Neuronal stem cell (in vitro differentiated cells): ENCODE results near the gene CNTNAP2.

Source experiments
- DNase-seq: peaks from one replicate; pipeline ENCODE4 v3.0.0-alpha.2; 2013; ENCODE audit warnings: low spot score
- H2AFZ ChIP-seq: one replicate; pipeline ENCODE4 v1.6.1; 2013; ENCODE audit warnings: mild to moderate bottlenecking, low read length, inconsistent platforms
- H2AK5ac ChIP-seq: 2 replicates; pipeline ENCODE4 v1.6.1; 2013; ENCODE audit warnings: low read depth, mild to moderate bottlenecking, inconsistent platforms, low read length, moderate library complexity, mixed read lengths
- H2BK120ac ChIP-seq: 2 replicates; pipeline ENCODE4 v1.6.1; 2013; ENCODE audit warnings: low read depth, mild to moderate bottlenecking, inconsistent platforms, low read length, moderate library complexity, mixed read lengths
- H2BK12ac ChIP-seq: one replicate; pipeline ENCODE4 v1.6.1; 2013; ENCODE audit warnings: low read length, inconsistent platforms
- H2BK15ac ChIP-seq: 2 replicates; pipeline ENCODE4 v1.6.1; 2013; ENCODE audit warnings: mild to moderate bottlenecking, low read length, inconsistent platforms, mixed read lengths
- H2BK5ac ChIP-seq: one replicate; pipeline ENCODE4 v1.6.1; 2013; ENCODE audit warnings: inconsistent platforms, mild to moderate bottlenecking, low read length, moderate library complexity
- H3K14ac ChIP-seq: one replicate; pipeline ENCODE4 v1.6.1; 2013; ENCODE audit warnings: low read length, inconsistent platforms
- H3K18ac ChIP-seq: 2 replicates; pipeline ENCODE4 v1.6.1; 2013; ENCODE audit warnings: low read length, inconsistent platforms
- H3K23ac ChIP-seq: 2 replicates; pipeline ENCODE4 v1.6.1; 2013; ENCODE audit warnings: low read depth, mild to moderate bottlenecking, mixed read lengths, low read length, inconsistent platforms; ENCODE audit not compliant: poor library complexity
- H3K27ac ChIP-seq: replicated peaks from 3 replicates; pipeline ENCODE4 v1.5.1; 2013; ENCODE audit warnings: low read length, inconsistent platforms
- H3K27me3 ChIP-seq, 3 experiments: 2 replicates each; pipeline ENCODE4 v1.6.1; 2013; ENCODE audit warnings: low read length in 3 of 3, mild to moderate bottlenecking in 2 of 3, inconsistent platforms in 1 of 3, low read depth in 1 of 3, mixed read lengths in 1 of 3, moderate library complexity in 1 of 3; ENCODE audit not compliant: control insufficient read depth in 3 of 3, insufficient read depth in 3 of 3
- H3K36me3 ChIP-seq, 2 donors: replicated peaks in 1 of 2; 2 replicates each; pipeline ENCODE4 v1.6.1; 2013; ENCODE audit warnings: low read length in 2 of 2; ENCODE audit not compliant: control insufficient read depth in 2 of 2, insufficient read depth in 2 of 2
- H3K4ac ChIP-seq: 2 replicates; pipeline ENCODE4 v1.6.1; 2013; ENCODE audit warnings: inconsistent platforms, mild to moderate bottlenecking, low read length, moderate library complexity
- H3K4me1 ChIP-seq, 2 donors: 1 replicate in 1 of 2; 2 replicates in 1 of 2; pipeline ENCODE4 v1.6.1; 2013; ENCODE audit warnings: low read length in 2 of 2, low read depth in 1 of 2; ENCODE audit not compliant: control insufficient read depth in 2 of 2, insufficient read depth in 1 of 2
- H3K4me2 ChIP-seq: one replicate; pipeline ENCODE4 v1.6.1; 2013; ENCODE audit warnings: mild to moderate bottlenecking, low read length, inconsistent platforms; ENCODE audit not compliant: insufficient read depth, poor library complexity, severe bottlenecking
- H3K4me3 ChIP-seq, 2 donors: 2 replicates each; pipeline ENCODE4 v1.5.1; 2013; ENCODE audit warnings: low read length in 2 of 2, mild to moderate bottlenecking in 2 of 2, inconsistent platforms in 1 of 2, moderate library complexity in 1 of 2
- H3K79me1 ChIP-seq: one replicate; pipeline ENCODE4 v1.6.1; 2013; ENCODE audit warnings: low read depth, mild to moderate bottlenecking, inconsistent platforms, low read length, moderate library complexity
- H3K9ac ChIP-seq: one replicate; pipeline ENCODE4 v1.6.1; 2013; ENCODE audit warnings: mild to moderate bottlenecking, low read depth, low read length, inconsistent platforms; ENCODE audit not compliant: poor library complexity
- H3K9me3 ChIP-seq, 2 donors: replicated peaks in 1 of 2; 2 replicates each; pipeline versions ENCODE3 to v1.6.1; 2013; ENCODE audit warnings: low read length in 2 of 2, mild to moderate bottlenecking in 2 of 2, inconsistent platforms in 1 of 2, low read depth in 1 of 2, mixed read lengths in 1 of 2, moderate library complexity in 1 of 2; ENCODE audit not compliant: control insufficient read depth in 2 of 2, insufficient read depth in 1 of 2
- H4K8ac ChIP-seq: one replicate; pipeline ENCODE4 v1.6.1; 2013; ENCODE audit warnings: low read depth, mild to moderate bottlenecking, inconsistent platforms, low read length, moderate library complexity
- H4K91ac ChIP-seq: one replicate; pipeline ENCODE4 v1.6.1; 2013; ENCODE audit warnings: low read length, low read depth, mild to moderate bottlenecking, inconsistent platforms; ENCODE audit not compliant: poor library complexity
- WGBS, 2 donors: extraction: QIAGEN DNeasy Blood & Tissue Kit; methylation state at CpG; one replicate each; pipeline ENCODE4 v1.1.7; 2013; ENCODE audit warnings: missing lambda C conversion rate in 2 of 2, mixed read lengths in 1 of 2; ENCODE audit not compliant: insufficient read length in 2 of 2, insufficient replicate concordance in 1 of 2; ENCODE audit errors: extremely low coverage in 2 of 2; 5-methylcytosine and 5-hydroxymethylcytosine counted together

Gene CNTNAP2

GRCh38 chr7:148435715-148436114 lies 2319.1 kb downstream of the CNTNAP2 start:
- no peak overlapping the region for H3K4ac ChIP-seq
- no peak overlapping the region for H3K23ac ChIP-seq
- H2BK12ac ChIP-seq, result no peak overlapping the region
- no peak overlapping the region for H2BK120ac ChIP-seq
- no peaks in the 10 kb centered on the region for H3K36me3 ChIP-seq
- H2BK15ac ChIP-seq, result no peak overlapping the region
- no peak overlapping the region for H3K9ac ChIP-seq
- H2BK5ac ChIP-seq, result no peak overlapping the region
- no peak overlapping the region for H3K4me2 ChIP-seq
- H3K79me1 ChIP-seq, result no peaks in the 10 kb centered on the region
- H3K4me1 ChIP-seq, result no peaks in the 10 kb centered on the region
- H2AFZ ChIP-seq, result no peak overlapping the region
- H3K27me3 ChIP-seq, result no peaks in the 10 kb centered on the region
- peaks cover 2 to 5% of the 10 kb centered on the region in 2 donors for H3K9me3 ChIP-seq
- H3K27ac ChIP-seq, result no peak overlapping the region
- no peak for DNase-seq
- H4K91ac ChIP-seq, result no peak overlapping the region
- H3K4me3 ChIP-seq, result no peak overlapping the region
- no peak overlapping the region for H4K8ac ChIP-seq
- H3K14ac ChIP-seq, result no peak overlapping the region
- H3K18ac ChIP-seq, result no peak overlapping the region
- H2AK5ac ChIP-seq, result no peak overlapping the region
- no CpG with 5 or more reads among the region's 6 CpGs for WGBS, 2 donors

GRCh38 chr7:148436135-148436534 lies 2319.5 kb downstream of the CNTNAP2 start:
- no peak for DNase-seq
- H3K4me3 ChIP-seq, result no peak overlapping the region
- no peaks in the 10 kb centered on the region for H3K27me3 ChIP-seq
- H3K4me1 ChIP-seq, result no peaks in the 10 kb centered on the region
- H4K91ac ChIP-seq, result no peak overlapping the region
- H3K9ac ChIP-seq, result no peak overlapping the region
- no CpG with 5 or more reads among the region's 4 CpGs for WGBS, 2 donors
- no peaks in the 10 kb centered on the region for H3K79me1 ChIP-seq
- H3K4ac ChIP-seq, result no peak overlapping the region
- H3K18ac ChIP-seq, result no peak overlapping the region
- no peaks in the 10 kb centered on the region for H3K36me3 ChIP-seq
- no peak overlapping the region for H2BK12ac ChIP-seq
- no peak overlapping the region for H2AFZ ChIP-seq
- H2BK120ac ChIP-seq, result peak overlapping the region; percentile 67
- H4K8ac ChIP-seq, result no peak overlapping the region
- no peak overlapping the region for H3K23ac ChIP-seq
- H3K4me2 ChIP-seq, result no peak overlapping the region
- H2BK15ac ChIP-seq, result no peak overlapping the region
- H3K9me3 ChIP-seq, result peaks cover 2 to 5% of the 10 kb centered on the region in 2 donors
- no peak overlapping the region for H3K14ac ChIP-seq
- H2BK5ac ChIP-seq, result no peak overlapping the region
- no peak overlapping the region for H2AK5ac ChIP-seq
- no peak overlapping the region for H3K27ac ChIP-seq

DNA sequence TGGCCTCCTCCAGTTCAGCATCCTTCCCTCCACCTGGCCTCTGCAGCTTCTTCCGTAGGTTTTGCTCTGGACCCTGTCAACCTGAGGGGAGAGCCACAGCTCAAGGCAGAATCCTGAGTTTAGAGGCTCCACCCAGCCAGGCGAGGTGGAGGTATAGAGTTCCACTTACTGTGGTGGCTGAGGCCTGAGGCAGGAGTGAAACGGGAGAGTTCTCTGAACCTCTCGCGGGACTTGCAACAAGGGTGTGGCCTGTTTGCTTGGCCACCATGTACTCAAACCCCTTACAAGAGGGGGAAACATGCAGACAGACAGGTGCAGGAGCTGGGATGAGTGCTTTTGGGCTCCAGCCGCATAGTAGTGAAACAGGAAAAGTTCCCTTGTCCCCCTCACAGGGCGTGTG lies 2320.0 kb downstream of the CNTNAP2 start:
- no peak overlapping the region for H4K91ac ChIP-seq
- H2AK5ac ChIP-seq, result peak overlapping the region; percentile 33
- H4K8ac ChIP-seq, result no peak overlapping the region
- no peak overlapping the region for H3K14ac ChIP-seq
- no peak overlapping the region for H2BK12ac ChIP-seq
- no peak overlapping the region for H3K27ac ChIP-seq
- H3K9ac ChIP-seq, result no peak overlapping the region
- peak overlapping the region; percentile 11 for H3K18ac ChIP-seq
- no peak overlapping the region for H3K4me3 ChIP-seq
- no peaks in the 10 kb centered on the region for H3K4me1 ChIP-seq
- DNase-seq, result no peak
- no peak overlapping the region for H2AFZ ChIP-seq
- no peaks in the 10 kb centered on the region for H3K36me3 ChIP-seq
- no peak overlapping the region for H2BK5ac ChIP-seq
- no peaks in the 10 kb centered on the region for H3K27me3 ChIP-seq
- H3K4me2 ChIP-seq, result no peak overlapping the region
- WGBS, 2 donors, result no CpG with 5 or more reads among the region's 7 CpGs
- H2BK120ac ChIP-seq, result peak overlapping the region; percentile 67
- H3K79me1 ChIP-seq, result no peaks in the 10 kb centered on the region
- no peak overlapping the region for H3K23ac ChIP-seq
- H3K4ac ChIP-seq, result no peak overlapping the region
- H3K9me3 ChIP-seq, result peaks cover 2 to 5% of the 10 kb centered on the region in 2 donors
- H2BK15ac ChIP-seq, result no peak overlapping the region

- Histone ChIP-seq H3K27ac (no peak overlapping the region), H3K4ac (no peak overlapping the region), H3K36me3 (no peaks in the 10 kb centered on the region), H3K9me3 (peaks cover 2 to 5% of the 10 kb centered on the region in 2 donors), H2BK15ac (no peak overlapping the region), H3K79me1 (no peaks in the 10 kb centered on the region), H3K4me1 (no peaks in the 10 kb centered on the region), H3K23ac (no peak overlapping the region), H2AFZ (no peak overlapping the region), H3K4me3 (no peak overlapping the region), H3K4me2 (no peak overlapping the region), H4K8ac (no peak overlapping the region), H2BK5ac (no peak overlapping the region), H2BK12ac (no peak overlapping the region), H2AK5ac (no peak overlapping the region), H3K18ac (no peak overlapping the region), H3K27me3 (no peaks in the 10 kb centered on the region), H4K91ac (no peak overlapping the region), H2BK120ac (no peak overlapping the region), H3K9ac (no peak overlapping the region), H3K14ac (no peak overlapping the region)
- DNase-seq, result no peak
- WGBS, 2 donors, result no CpG with 5 or more reads among the region's 4 CpGs
Measured at GRCh38 chr7:148437043-148437442, 2320.4 kb downstream of the CNTNAP2 start.
